Caco-2 (cell line): ENCODE measurements around the gene HOXB13. TPM values are rescaled to one million over a fixed set of nuclear protein-coding genes. Genes with fewer than 3 reads are reported as not detected.
"Not testable (repeated sequence)": the region's sequence is repeated elsewhere in the genome, so short reads cannot be mapped to it uniquely, and the experiment has no call there.

Experiments
- BruUV-seq: library from RNA; stranded (reverse); fragments of 400-500 nt; replicated peaks from 2 replicates; lab custom pipeline; 2021; lab: Mats Ljungman, UMichigan
- CTCF ChIA-PET: fragments of 300-600 bp; sonication (Branson Sonifier 250); formaldehyde crosslinking; loops from one replicate; lab custom pipeline; 2022; ENCODE audit warnings: antibody characterized with exemption; lab: Charles Lee
- POLR2A ChIA-PET: fragments of 300-600 bp; sonication (Branson Sonifier 250); formaldehyde crosslinking; loops from one replicate; lab custom pipeline; 2022; ENCODE audit warnings: antibody characterized with exemption; lab: Charles Lee
- DNase-seq, 2 experiments: peaks; one replicate each; pipeline versions ENCODE4 v3.0.0 to v3.0.0-alpha.2; 2020 to 2022
- H3K27me3 ChIP-seq: replicated peaks from 2 replicates; pipeline ENCODE4 v1.6.0; 2011; ENCODE audit warnings: low read length; ENCODE audit not compliant: control insufficient read depth, insufficient read depth
- H3K36me3 ChIP-seq: 2 replicates; pipeline ENCODE4 v1.5.1; 2011; ENCODE audit warnings: low read length; ENCODE audit not compliant: control insufficient read depth, insufficient read depth
- H3K4me1 ChIP-seq: fragments of 250-450 bp; sonication (Bioruptor Pico); 2 replicates; pipeline ENCODE4 v1.5.1; 2020; ENCODE audit warnings: mild to moderate bottlenecking
- H3K4me3 ChIP-seq: 2 replicates; pipeline ENCODE4 v1.5.1; 2011; ENCODE audit warnings: low read depth, mild to moderate bottlenecking, control low read depth, low read length
- H3K9me3 ChIP-seq: fragments of 250-450 bp; sonication (Bioruptor Pico); 2 replicates; pipeline ENCODE4 v1.5.1; 2020; ENCODE audit warnings: mild to moderate bottlenecking, moderate library complexity
- H3K27ac Mint-ChIP-seq: one replicate; pipeline ENCODE4 v1.8.0; 2022; ENCODE audit warnings: mixed read lengths; ENCODE audit not compliant: unreplicated experiment
- H3K27me3 Mint-ChIP-seq: one replicate; pipeline ENCODE4 v1.8.0; 2022; ENCODE audit warnings: mixed read lengths; ENCODE audit not compliant: insufficient read depth, unreplicated experiment
- H3K36me3 Mint-ChIP-seq: one replicate; pipeline ENCODE4 v1.8.0; 2022; ENCODE audit warnings: mild to moderate bottlenecking, mixed read lengths; ENCODE audit not compliant: insufficient read depth, unreplicated experiment
- H3K4me1 Mint-ChIP-seq: one replicate; pipeline ENCODE4 v1.8.0; 2022; ENCODE audit warnings: low read depth, mixed read lengths; ENCODE audit not compliant: unreplicated experiment
- H3K4me3 Mint-ChIP-seq: one replicate; pipeline ENCODE4 v1.8.0; 2022; ENCODE audit warnings: mild to moderate bottlenecking, moderate library complexity, mixed read lengths; ENCODE audit not compliant: unreplicated experiment
- H3K9me3 Mint-ChIP-seq: one replicate; pipeline ENCODE4 v1.8.0; 2022; ENCODE audit warnings: mixed read lengths; ENCODE audit not compliant: unreplicated experiment
- intact Hi-C: fragments of 100-400 bp; cut with micrococcal nuclease; formaldehyde crosslinking; loops from one replicate; pipeline ENCODE4 v1.10.0; 2022; ENCODE audit not compliant: unreplicated experiment
- total RNA-seq: library from RNA; stranded (reverse); gene quantifications from 2 replicates; pipeline ENCODE4 v1.2.3, GENCODE V29; 2022
- TF ChIP-seq, protein P1 (sequence below), 2 experiments: fragments of 200-600 bp in 1 of 2; IDR thresholded peaks; 1 replicate in 1 of 2; 2 replicates in 1 of 2; pipeline versions ENCODE4 v1.5.1 to v1.8.0; 2011 to 2022; ENCODE audit warnings: antibody characterized with exemption in 1 of 2, control low read depth in 1 of 2, inconsistent platforms in 1 of 2, low read depth in 1 of 2, low read length in 1 of 2, mild to moderate bottlenecking in 1 of 2, moderate library complexity in 1 of 2; ENCODE audit not compliant: insufficient read depth in 1 of 2, severe bottlenecking in 1 of 2, unreplicated experiment in 1 of 2

HOXB13 gene
- total RNA-seq, 1 experiment from 2014 or later = 4.3 TPM

DNA sequence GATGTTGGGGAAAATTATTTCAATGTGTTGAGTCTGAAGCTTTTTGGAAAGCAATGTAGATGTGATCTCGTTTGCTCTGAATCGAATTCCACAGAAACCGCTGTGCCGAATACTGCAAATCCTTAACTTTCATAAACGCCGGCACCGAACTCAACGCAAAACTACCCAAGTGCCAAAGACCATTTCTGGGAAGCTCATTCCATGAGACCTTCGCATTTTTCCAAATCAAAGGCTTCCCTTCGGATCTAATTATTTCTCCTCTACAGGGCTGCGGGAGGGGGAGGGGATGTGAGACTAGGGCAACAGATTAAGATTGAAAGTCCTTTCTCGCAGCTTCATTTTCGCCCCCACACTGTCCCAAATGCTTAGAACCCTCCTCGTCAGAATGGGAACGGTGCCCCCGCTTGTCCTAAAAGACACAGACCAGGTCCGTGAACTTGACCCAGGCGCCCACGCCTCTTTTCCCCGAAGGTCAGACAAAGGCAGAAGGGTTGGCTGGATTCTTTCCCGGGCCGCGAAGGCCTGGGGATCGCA is 10.3 kb downstream of the HOXB13 start:
- intact Hi-C loops = no loop called here
- no peaks in the 10 kb centered on the region for H3K4me1 Mint-ChIP-seq
- no peak overlapping the region for H3K4me3 ChIP-seq
- ChIA-PET CTCF (interaction anchor here (0.6 to 2.1 kb wide), 3 partner anchors 10 to 161 kb away, joined by 3 to 6 read pairs (median 4); partner anchors contain the start of gene HOXB13), POLR2A (interaction anchor here (0.6 kb wide), 1 partner anchor 11 kb away, joined by 3 read pairs; no protein-coding TSS in a partner anchor)
- no peaks in the 10 kb centered on the region for H3K36me3 Mint-ChIP-seq
- H3K9me3 ChIP-seq = no peaks in the 10 kb centered on the region
- no peaks in the 10 kb centered on the region for H3K36me3 ChIP-seq
- BruUV-seq = no TSS peak
- no peaks in the 10 kb centered on the region for H3K27me3 Mint-ChIP-seq
- no peaks in the 10 kb centered on the region; the same call in none of the 2 replicates for H3K27me3 ChIP-seq
- H3K4me1 ChIP-seq = peaks cover 6% of the 10 kb centered on the region
- peak in 1 of 2 experiments; percentile 41 for DNase-seq
- H3K9me3 Mint-ChIP-seq = no peaks in the 10 kb centered on the region
- peak overlapping the region; percentile 65 for H3K4me3 Mint-ChIP-seq
- TF ChIP-seq, protein P1, sequence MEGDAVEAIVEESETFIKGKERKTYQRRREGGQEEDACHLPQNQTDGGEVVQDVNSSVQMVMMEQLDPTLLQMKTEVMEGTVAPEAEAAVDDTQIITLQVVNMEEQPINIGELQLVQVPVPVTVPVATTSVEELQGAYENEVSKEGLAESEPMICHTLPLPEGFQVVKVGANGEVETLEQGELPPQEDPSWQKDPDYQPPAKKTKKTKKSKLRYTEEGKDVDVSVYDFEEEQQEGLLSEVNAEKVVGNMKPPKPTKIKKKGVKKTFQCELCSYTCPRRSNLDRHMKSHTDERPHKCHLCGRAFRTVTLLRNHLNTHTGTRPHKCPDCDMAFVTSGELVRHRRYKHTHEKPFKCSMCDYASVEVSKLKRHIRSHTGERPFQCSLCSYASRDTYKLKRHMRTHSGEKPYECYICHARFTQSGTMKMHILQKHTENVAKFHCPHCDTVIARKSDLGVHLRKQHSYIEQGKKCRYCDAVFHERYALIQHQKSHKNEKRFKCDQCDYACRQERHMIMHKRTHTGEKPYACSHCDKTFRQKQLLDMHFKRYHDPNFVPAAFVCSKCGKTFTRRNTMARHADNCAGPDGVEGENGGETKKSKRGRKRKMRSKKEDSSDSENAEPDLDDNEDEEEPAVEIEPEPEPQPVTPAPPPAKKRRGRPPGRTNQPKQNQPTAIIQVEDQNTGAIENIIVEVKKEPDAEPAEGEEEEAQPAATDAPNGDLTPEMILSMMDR (IDR thresholded peaks at IDR 0.05; ENCODE audit: insufficient read depth in 1 of 2, low read depth in 1 of 2, low read length in 1 of 2, severe bottlenecking in 1 of 2, unreplicated experiment in 1 of 2) = no peak
- no peak overlapping the region for H3K27ac Mint-ChIP-seq

DNA sequence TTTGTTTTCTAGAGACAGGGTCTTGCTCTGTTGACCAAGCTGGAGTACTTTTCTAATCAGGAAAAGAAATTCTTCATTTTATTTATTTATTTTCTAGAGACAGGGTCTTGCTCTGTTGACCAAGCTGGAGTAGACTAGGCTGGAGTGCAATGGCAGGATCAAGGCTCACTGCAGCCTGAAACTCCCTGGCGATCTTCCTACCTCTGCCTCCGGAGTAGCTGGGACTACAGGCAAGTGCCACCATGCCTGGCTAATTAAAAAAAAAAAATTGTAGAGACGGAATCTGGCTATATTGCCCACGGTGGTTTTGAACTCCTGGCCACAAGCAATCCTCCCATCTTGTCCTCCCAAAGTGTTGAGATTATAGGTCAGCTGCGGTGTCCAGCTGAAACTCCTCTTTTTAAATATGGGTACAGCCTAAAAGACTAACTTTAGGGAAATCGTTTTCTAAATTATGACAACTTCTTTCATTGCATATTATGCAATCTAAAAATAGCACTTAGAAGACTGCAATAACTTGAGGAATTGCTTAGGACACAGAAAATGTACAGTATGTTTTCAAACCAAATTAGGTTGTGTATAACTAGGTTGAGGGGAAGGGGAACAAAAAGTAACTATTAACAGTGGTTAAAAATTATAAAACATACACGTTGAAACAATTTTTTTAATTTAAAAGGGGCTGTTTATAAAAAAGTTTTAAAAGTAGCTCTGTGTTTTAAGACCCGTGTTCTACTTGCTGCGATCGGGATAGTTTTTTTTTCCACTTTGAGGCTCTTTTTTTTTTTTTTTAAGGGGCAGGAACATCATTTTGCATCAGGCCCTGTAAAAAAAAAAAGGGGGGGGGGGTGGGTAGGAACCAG is 11.0 kb downstream of the HOXB13 start:
- no peak overlapping the region for H3K27ac Mint-ChIP-seq
- CTCF ChIA-PET = interaction anchor here (0.5 to 2.1 kb wide), 4 partner anchors 11 to 161 kb away, joined by 3 to 6 read pairs (median 4); partner anchors contain the start of gene HOXB13
- BruUV-seq = no TSS peak

DNA sequence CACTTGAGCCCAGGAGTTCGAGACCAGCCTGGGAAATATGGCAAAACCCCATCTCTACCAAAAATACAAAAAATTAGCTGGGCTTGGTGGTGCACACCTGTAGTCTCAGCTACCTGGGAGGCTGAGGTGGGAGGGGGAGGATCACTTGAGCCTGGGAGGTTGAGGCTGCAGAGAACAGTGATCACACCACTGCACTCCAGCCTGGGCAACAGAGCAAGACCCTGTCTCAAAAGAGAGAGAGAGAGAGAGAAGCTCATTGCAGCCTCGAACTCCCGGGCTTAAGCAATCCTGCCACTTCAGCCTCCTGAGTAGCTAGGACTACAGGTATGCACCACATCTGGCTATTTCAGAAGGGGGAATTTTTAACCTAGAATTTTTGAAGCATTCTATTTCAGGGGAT is 12.0 kb downstream of the HOXB13 start:
- POLR2A ChIA-PET = interaction anchor here (0.5 kb wide), 1 partner anchor 42 kb away, joined by 11 read pairs; no protein-coding TSS in a partner anchor
- H3K27ac Mint-ChIP-seq, H3K4me3 ChIP-seq, H3K4me1 ChIP-seq, H3K27me3 Mint-ChIP-seq, H3K4me3 Mint-ChIP-seq, H3K36me3 ChIP-seq, H3K4me1 Mint-ChIP-seq, BruUV-seq, H3K36me3 Mint-ChIP-seq, H3K9me3 ChIP-seq, H3K9me3 Mint-ChIP-seq, H3K27me3 ChIP-seq, intact Hi-C loops: not testable (repeated sequence)
- CTCF ChIA-PET = interaction anchor here (1.1 kb wide), 1 partner anchor 38 kb away, joined by 3 read pairs; no protein-coding TSS in a partner anchor
- peak in 1 of 2 experiments; percentile 32 for DNase-seq

More for the DNA sequence above, 11.0 kb downstream of the HOXB13 start:
- no peaks in the 10 kb centered on the region for H3K4me1 Mint-ChIP-seq
- H3K4me3 Mint-ChIP-seq = no peak overlapping the region
- Histone ChIP-seq H3K4me1 (peaks cover 6% of the 10 kb centered on the region), H3K4me3 (no peak overlapping the region), H3K9me3 (no peaks in the 10 kb centered on the region), H3K27me3 (no peaks in the 10 kb centered on the region; the same call in none of the 2 replicates), H3K36me3 (no peaks in the 10 kb centered on the region)
- intact Hi-C loops = no loop called here
- no peaks in the 10 kb centered on the region for H3K36me3 Mint-ChIP-seq
- no peaks in the 10 kb centered on the region for H3K27me3 Mint-ChIP-seq
- TF ChIP-seq, protein P1 (IDR thresholded peaks at IDR 0.05; ENCODE audit: insufficient read depth in 1 of 2, low read depth in 1 of 2, low read length in 1 of 2, severe bottlenecking in 1 of 2, unreplicated experiment in 1 of 2) = no peak
- peak in 1 of 2 experiments; percentile 13 for DNase-seq
- H3K9me3 Mint-ChIP-seq = no peaks in the 10 kb centered on the region
- POLR2A ChIA-PET = interaction anchor here (0.6 kb wide), 1 partner anchor 12 kb away, joined by 3 read pairs; no protein-coding TSS in a partner anchor
